ENCODE results near the gene SAYSD1.

Gene SAYSD1

GRCh38 chr6:39108041-39108839, 6.7 kb downstream of the SAYSD1 start:
- no peak for DNase-seq (ENCODE audit: low read depth in 2 of 2)

GRCh38 chr6:39107641-39108040, 7.3 kb downstream of the SAYSD1 start:
- no peak for DNase-seq (ENCODE audit: low read depth in 2 of 2)

GRCh38 chr6:39107034-39107433, 8.0 kb downstream of the SAYSD1 start:
- DNase-seq (ENCODE audit: low read depth in 2 of 2) = no peak

GRCh38 chr6:39104528-39104927, 10.5 kb downstream of the SAYSD1 start:
- no peak for DNase-seq (ENCODE audit: low read depth in 2 of 2)

GRCh38 chr6:39102821-39103136, 12.2 kb downstream of the SAYSD1 start:
- DNase-seq (ENCODE audit: low read depth in 2 of 2) = no peak

GRCh38 chr6:39102071-39102820, 12.7 kb downstream of the SAYSD1 start:
- DNase-seq (ENCODE audit: low read depth in 2 of 2) = no peak

- no peak for DNase-seq (ENCODE audit: low read depth in 2 of 2)
Measured at GRCh38 chr6:39100358-39100757, 14.6 kb downstream of the SAYSD1 start.

- DNase-seq (ENCODE audit: low read depth in 2 of 2) = no peak
Measured at GRCh38 chr6:39095578-39095977, 19.4 kb downstream of the SAYSD1 start.

GRCh38 chr6:39093149-39093708, 21.8 kb downstream of the SAYSD1 start:
- no peak for DNase-seq (ENCODE audit: low read depth in 2 of 2)

- DNase-seq (ENCODE audit: low read depth in 2 of 2) = no peak
Measured at GRCh38 chr6:39092124-39092523, 22.9 kb downstream of the SAYSD1 start.

GRCh38 chr6:39091220-39091619, 23.8 kb downstream of the SAYSD1 start:
- DNase-seq (ENCODE audit: low read depth in 2 of 2) = no peak

GRCh38 chr6:39090036-39090435, 24.9 kb downstream of the SAYSD1 start:
- no peak for DNase-seq (ENCODE audit: low read depth in 2 of 2)

GRCh38 chr6:39088331-39088730, 26.7 kb downstream of the SAYSD1 start:
- DNase-seq (ENCODE audit: low read depth in 2 of 2) = no peak

GRCh38 chr6:39087197-39087596, 27.8 kb downstream of the SAYSD1 start:
- DNase-seq (ENCODE audit: low read depth in 2 of 2) = no peak

GRCh38 chr6:39086711-39087110, 28.3 kb downstream of the SAYSD1 start:
- DNase-seq (ENCODE audit: low read depth in 2 of 2) = no peak

- DNase-seq (ENCODE audit: low read depth in 2 of 2) = no peak
Measured at GRCh38 chr6:39086294-39086693, 28.7 kb downstream of the SAYSD1 start.

- DNase-seq (ENCODE audit: low read depth in 2 of 2) = no peak
Measured at GRCh38 chr6:39085129-39085797, 29.7 kb downstream of the SAYSD1 start.

- DNase-seq (ENCODE audit: low read depth in 2 of 2) = no peak
Measured at GRCh38 chr6:39084506-39084905, 30.5 kb downstream of the SAYSD1 start.

GRCh38 chr6:39083231-39083634, 31.8 kb downstream of the SAYSD1 start:
- DNase-seq (ENCODE audit: low read depth in 2 of 2) = no peak

GRCh38 chr6:39082310-39082709, 32.7 kb downstream of the SAYSD1 start:
- DNase-seq (ENCODE audit: low read depth in 2 of 2) = no peak

- no peak for DNase-seq (ENCODE audit: low read depth in 2 of 2)
Measured at GRCh38 chr6:39080246-39080875, 34.6 kb downstream of the SAYSD1 start.

All from stimulated activated CD4-positive, alpha-beta T cell treated with anti-CD3 and anti-CD28 coated beads, Interleukin-1b, Interleukin-23, amount 100 ng/mL, for 1 hour (primary cell).